ENCODE measurements around the gene CDC45. TPM values are rescaled to one million over a fixed set of nuclear protein-coding genes. Genes with fewer than 3 reads are reported as not detected.
A peak's percentile ranks its signal among the peaks of the same experiment; 100 is the strongest.
"Not testable (repeated sequence)": the region's sequence is repeated elsewhere in the genome, so short reads cannot be mapped to it uniquely, and the experiment has no call there.

Gene CDC45
- total and polyA plus RNA-seq, 3 donors from 2014 or later: 38.8 to 47.2 (median 43.7) TPM

GRCh38 chr22:19432133-19432851, 47.4 kb upstream of the CDC45 start, which contains the start of gene MRPL40:
MRPL40 (plus strand) TSS chr22:19432545; CDS start chr22:19432555, 10 bp downstream.
- Histone ChIP-seq H3K27ac (peak within 1 kb of the TSS; percentile 77 to 94), H3K4me3 (peak within 1 kb of the TSS; percentile 72 to 91), H3K4me1 (peaks cover 19% of the 10 kb centered on the region), H3K9me3 (no peaks in the 10 kb centered on the region), H3K27me3 (no peaks in the 10 kb centered on the region), H3K36me3 (ENCODE audit: low read depth, missing control alignments) (no peaks in the 10 kb centered on the region)
- intact Hi-C loops (cut with DNase I; ENCODE audit: low total_unique reads): no loop called here
- WGBS, 2 donors: 0 to 1% methylated on average over 9 to 55 of the region's 74 CpGs
- peak; percentile 50 for TF ChIP-seq POLR2A (IDR thresholded peaks at IDR 0.05)
- TF ChIP-seq, protein P1, sequence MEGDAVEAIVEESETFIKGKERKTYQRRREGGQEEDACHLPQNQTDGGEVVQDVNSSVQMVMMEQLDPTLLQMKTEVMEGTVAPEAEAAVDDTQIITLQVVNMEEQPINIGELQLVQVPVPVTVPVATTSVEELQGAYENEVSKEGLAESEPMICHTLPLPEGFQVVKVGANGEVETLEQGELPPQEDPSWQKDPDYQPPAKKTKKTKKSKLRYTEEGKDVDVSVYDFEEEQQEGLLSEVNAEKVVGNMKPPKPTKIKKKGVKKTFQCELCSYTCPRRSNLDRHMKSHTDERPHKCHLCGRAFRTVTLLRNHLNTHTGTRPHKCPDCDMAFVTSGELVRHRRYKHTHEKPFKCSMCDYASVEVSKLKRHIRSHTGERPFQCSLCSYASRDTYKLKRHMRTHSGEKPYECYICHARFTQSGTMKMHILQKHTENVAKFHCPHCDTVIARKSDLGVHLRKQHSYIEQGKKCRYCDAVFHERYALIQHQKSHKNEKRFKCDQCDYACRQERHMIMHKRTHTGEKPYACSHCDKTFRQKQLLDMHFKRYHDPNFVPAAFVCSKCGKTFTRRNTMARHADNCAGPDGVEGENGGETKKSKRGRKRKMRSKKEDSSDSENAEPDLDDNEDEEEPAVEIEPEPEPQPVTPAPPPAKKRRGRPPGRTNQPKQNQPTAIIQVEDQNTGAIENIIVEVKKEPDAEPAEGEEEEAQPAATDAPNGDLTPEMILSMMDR (IDR thresholded peaks at IDR 0.05): peak in 1 of 3 experiments; percentile 10
- DNase-seq: peak; percentile 95

DNA sequence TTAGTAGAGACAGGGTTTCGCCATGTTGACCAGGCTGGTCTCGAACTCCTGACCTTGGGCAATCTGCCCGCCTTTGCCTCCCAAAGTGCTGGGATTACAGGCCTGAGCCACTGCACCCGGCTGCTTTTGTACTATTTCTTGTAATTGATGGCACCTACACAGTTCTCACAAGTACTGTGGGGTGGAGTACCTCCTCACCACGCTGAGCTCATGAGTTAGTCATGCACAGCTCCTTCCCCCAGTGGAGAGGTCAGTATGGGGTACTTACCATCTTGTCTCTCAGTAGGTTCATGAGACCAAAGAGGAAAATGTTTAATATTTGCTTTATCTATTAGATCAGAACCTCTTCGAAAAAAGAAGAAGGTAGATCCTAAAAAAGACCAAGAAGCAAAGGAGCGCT, 45.3 kb upstream of the CDC45 start:
- 93% methylated on average over 7 of the region's 7 CpGs for WGBS, 2 donors
- no peaks in the 10 kb centered on the region for H3K36me3 ChIP-seq (ENCODE audit: low read depth, missing control alignments)
- intact Hi-C loops (cut with DNase I; ENCODE audit: low total_unique reads): no loop called here

GRCh38 chr22:19434829-19435580, 44.7 kb upstream of the CDC45 start:
- intact Hi-C loops (cut with DNase I; ENCODE audit: low total_unique reads): no loop called here
- no peak for DNase-seq
- Histone ChIP-seq H3K27me3 (no peaks in the 10 kb centered on the region), H3K4me3 (no peak overlapping the region), H3K9me3 (no peaks in the 10 kb centered on the region), H3K27ac (no peak overlapping the region), H3K4me1 (peaks cover 17% of the 10 kb centered on the region), H3K36me3 (ENCODE audit: low read depth, missing control alignments) (no peaks in the 10 kb centered on the region)
- TF ChIP-seq, protein P1 (IDR thresholded peaks at IDR 0.05): no peak
- TF ChIP-seq POLR2A (IDR thresholded peaks at IDR 0.05): no peak
- WGBS, 2 donors: 62 to 73% methylated on average over 2 of the region's 2 CpGs

More for the DNA sequence above, 45.3 kb upstream of the CDC45 start:
- no peak for DNase-seq
- Histone ChIP-seq H3K4me3 (no peak overlapping the region), H3K27me3 (no peaks in the 10 kb centered on the region), H3K4me1 (peaks cover 19% of the 10 kb centered on the region), H3K27ac (no peak overlapping the region), H3K9me3 (no peaks in the 10 kb centered on the region)
- TF ChIP-seq, protein P1 (IDR thresholded peaks at IDR 0.05): no peak
- TF ChIP-seq POLR2A (IDR thresholded peaks at IDR 0.05): no peak

GRCh38 chr22:19436444-19437161, 43.1 kb upstream of the CDC45 start:
- H3K9me3 ChIP-seq; intact Hi-C loops (cut with DNase I; ENCODE audit: low total_unique reads); DNase-seq: not testable (repeated sequence)

DNA sequence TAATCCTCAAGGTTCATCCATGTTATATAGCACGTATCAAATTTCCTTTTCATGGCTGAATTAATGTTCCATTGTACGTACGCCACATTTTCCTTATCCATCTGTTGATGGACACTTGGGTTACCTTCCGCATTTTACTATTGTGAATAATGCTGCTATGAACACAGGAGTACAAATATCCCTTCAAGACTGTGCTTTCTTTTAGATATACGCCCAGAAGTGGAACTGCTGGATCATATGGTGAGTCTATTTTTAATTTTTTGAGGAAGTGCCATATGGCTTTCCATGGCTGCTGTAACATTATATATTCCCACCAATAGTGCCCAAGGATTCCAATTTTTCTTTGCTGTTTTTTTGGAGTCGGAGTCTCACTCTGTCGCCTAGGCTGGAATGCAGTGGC, 41.4 kb upstream of the CDC45 start:
- no peak for TF ChIP-seq POLR2A (IDR thresholded peaks at IDR 0.05)
- TF ChIP-seq, protein P1 (IDR thresholded peaks at IDR 0.05): no peak
- Histone ChIP-seq H3K9me3 (no peaks in the 10 kb centered on the region), H3K27me3 (no peaks in the 10 kb centered on the region), H3K36me3 (ENCODE audit: low read depth, missing control alignments) (no peaks in the 10 kb centered on the region), H3K4me1 (peaks cover 4% of the 10 kb centered on the region), H3K4me3 (no peak overlapping the region), H3K27ac (no peak overlapping the region)
- intact Hi-C loops (cut with DNase I; ENCODE audit: low total_unique reads): no loop called here
- WGBS, 2 donors: 84 to 89% methylated on average over 7 of the region's 7 CpGs
- no peak for DNase-seq

More at GRCh38 chr22:19436444-19437161, 43.1 kb upstream of the CDC45 start:
- not testable (repeated sequence) for H3K36me3 ChIP-seq (ENCODE audit: low read depth, missing control alignments); H3K27ac ChIP-seq; H3K27me3 ChIP-seq; H3K4me1 ChIP-seq; H3K4me3 ChIP-seq
- 94 to 95% methylated on average over 9 of the region's 9 CpGs for WGBS, 2 donors

All from testis (tissue), 3 donors.